ENCODE data around the gene CLCNKB. TPM values are rescaled to one million over a fixed set of nuclear protein-coding genes. Genes with fewer than 3 reads are reported as not detected.

CLCNKB gene
- total RNA-seq, 1 experiment from 2014 or later: 0.81 TPM

GRCh38 chr1:16063226-16063829 lies 19.7 kb downstream of the CLCNKB start:
- Histone ChIP-seq H3K27me3 (ENCODE audit: insufficient read depth, low read length) (no peaks in the 10 kb centered on the region), H3K27ac (ENCODE audit: low read depth, low read length) (no peak overlapping the region), H3K79me2 (ENCODE audit: insufficient read depth, low read length) (no peaks in the 10 kb centered on the region), H3K36me3 (ENCODE audit: control insufficient read depth in 1 of 2, insufficient read depth in 2 of 2, low read length in 2 of 2) (no peaks in the 10 kb centered on the region), H3K9me2 (ENCODE audit: insufficient read depth) (no peaks in the 10 kb centered on the region), H2AFZ (ENCODE audit: low read depth, low read length, poor library complexity, severe bottlenecking) (no peak overlapping the region), H4K20me1 (ENCODE audit: insufficient read depth) (no peaks in the 10 kb centered on the region), H3K9me3 (ENCODE audit: control insufficient read depth in 1 of 2, insufficient read depth in 1 of 2, low read depth in 1 of 2, low read length in 2 of 2) (no peaks in the 10 kb centered on the region), H3K4me3 (replicated peaks in 1 of 2; ENCODE audit: low read depth in 1 of 2, low read length in 2 of 2) (no peak overlapping the region), H3K4me2 (ENCODE audit: low read length) (no peak overlapping the region), H3K4me1 (ENCODE audit: control insufficient read depth in 1 of 2, insufficient read depth in 2 of 2, low read length in 2 of 2) (peaks cover 5 to 9% of the 10 kb centered on the region in 2 experiments; a peak in 3 of 4 replicates), H3K9ac (ENCODE audit: low read length) (no peak overlapping the region)
- BruUV-seq (replicated peaks): no TSS peak
- intact Hi-C loops (cut with micrococcal nuclease): no loop called here
- TF ChIP-seq CBX3 (IDR thresholded peaks at IDR 0.05; ENCODE audit: low read depth): no peak
- TF ChIP-seq TCF7L2 (IDR thresholded peaks at IDR 0.05; ENCODE audit: borderline replicate concordance, extremely low read depth, insufficient read depth, insufficient read length): no peak
- no peak for TF ChIP-seq EGR1 (IDR thresholded peaks at IDR 0.05; ENCODE audit: low read depth)
- TF ChIP-seq ZFX (IDR thresholded peaks at IDR 0.05): no peak
- no peak for TF ChIP-seq POLR2A (IDR thresholded peaks at IDR 0.05; ENCODE audit: borderline replicate concordance, extremely low read depth, insufficient read depth, insufficient read length)
- TF ChIP-seq, protein P1, sequence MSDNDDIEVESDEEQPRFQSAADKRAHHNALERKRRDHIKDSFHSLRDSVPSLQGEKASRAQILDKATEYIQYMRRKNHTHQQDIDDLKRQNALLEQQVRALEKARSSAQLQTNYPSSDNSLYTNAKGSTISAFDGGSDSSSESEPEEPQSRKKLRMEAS (IDR thresholded peaks at IDR 0.05): no peak
- TF ChIP-seq SRF (IDR thresholded peaks at IDR 0.05; ENCODE audit: low read depth): no peak
- TF ChIP-seq ELF1 (IDR thresholded peaks at IDR 0.05; ENCODE audit: borderline replicate concordance, low read depth): no peak
- TF ChIP-seq SIN3A (IDR thresholded peaks at IDR 0.05; ENCODE audit: low read depth): no peak
- TF ChIP-seq, protein P2, sequence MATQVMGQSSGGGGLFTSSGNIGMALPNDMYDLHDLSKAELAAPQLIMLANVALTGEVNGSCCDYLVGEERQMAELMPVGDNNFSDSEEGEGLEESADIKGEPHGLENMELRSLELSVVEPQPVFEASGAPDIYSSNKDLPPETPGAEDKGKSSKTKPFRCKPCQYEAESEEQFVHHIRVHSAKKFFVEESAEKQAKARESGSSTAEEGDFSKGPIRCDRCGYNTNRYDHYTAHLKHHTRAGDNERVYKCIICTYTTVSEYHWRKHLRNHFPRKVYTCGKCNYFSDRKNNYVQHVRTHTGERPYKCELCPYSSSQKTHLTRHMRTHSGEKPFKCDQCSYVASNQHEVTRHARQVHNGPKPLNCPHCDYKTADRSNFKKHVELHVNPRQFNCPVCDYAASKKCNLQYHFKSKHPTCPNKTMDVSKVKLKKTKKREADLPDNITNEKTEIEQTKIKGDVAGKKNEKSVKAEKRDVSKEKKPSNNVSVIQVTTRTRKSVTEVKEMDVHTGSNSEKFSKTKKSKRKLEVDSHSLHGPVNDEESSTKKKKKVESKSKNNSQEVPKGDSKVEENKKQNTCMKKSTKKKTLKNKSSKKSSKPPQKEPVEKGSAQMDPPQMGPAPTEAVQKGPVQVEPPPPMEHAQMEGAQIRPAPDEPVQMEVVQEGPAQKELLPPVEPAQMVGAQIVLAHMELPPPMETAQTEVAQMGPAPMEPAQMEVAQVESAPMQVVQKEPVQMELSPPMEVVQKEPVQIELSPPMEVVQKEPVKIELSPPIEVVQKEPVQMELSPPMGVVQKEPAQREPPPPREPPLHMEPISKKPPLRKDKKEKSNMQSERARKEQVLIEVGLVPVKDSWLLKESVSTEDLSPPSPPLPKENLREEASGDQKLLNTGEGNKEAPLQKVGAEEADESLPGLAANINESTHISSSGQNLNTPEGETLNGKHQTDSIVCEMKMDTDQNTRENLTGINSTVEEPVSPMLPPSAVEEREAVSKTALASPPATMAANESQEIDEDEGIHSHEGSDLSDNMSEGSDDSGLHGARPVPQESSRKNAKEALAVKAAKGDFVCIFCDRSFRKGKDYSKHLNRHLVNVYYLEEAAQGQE (IDR thresholded peaks at IDR 0.05; ENCODE audit: low read depth): no peak
- no peak for TF ChIP-seq ATF3 (IDR thresholded peaks at IDR 0.05)
- TF ChIP-seq, protein P3, sequence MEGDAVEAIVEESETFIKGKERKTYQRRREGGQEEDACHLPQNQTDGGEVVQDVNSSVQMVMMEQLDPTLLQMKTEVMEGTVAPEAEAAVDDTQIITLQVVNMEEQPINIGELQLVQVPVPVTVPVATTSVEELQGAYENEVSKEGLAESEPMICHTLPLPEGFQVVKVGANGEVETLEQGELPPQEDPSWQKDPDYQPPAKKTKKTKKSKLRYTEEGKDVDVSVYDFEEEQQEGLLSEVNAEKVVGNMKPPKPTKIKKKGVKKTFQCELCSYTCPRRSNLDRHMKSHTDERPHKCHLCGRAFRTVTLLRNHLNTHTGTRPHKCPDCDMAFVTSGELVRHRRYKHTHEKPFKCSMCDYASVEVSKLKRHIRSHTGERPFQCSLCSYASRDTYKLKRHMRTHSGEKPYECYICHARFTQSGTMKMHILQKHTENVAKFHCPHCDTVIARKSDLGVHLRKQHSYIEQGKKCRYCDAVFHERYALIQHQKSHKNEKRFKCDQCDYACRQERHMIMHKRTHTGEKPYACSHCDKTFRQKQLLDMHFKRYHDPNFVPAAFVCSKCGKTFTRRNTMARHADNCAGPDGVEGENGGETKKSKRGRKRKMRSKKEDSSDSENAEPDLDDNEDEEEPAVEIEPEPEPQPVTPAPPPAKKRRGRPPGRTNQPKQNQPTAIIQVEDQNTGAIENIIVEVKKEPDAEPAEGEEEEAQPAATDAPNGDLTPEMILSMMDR (IDR thresholded peaks at IDR 0.05 in 2 of 3, conservative IDR thresholded peaks at IDR 0.05 in 1 of 3; ENCODE audit: borderline replicate concordance in 1 of 3, insufficient read depth in 1 of 3, low read depth in 2 of 3, low read length in 2 of 3): no peak
- ATAC-seq: no peak
- ChIA-PET POLR2A (no interaction called here), RAD21 (ENCODE audit: low non-redundant PET in 1 of 2, low total read pairs in 2 of 2, uncharacterized antibody in 2 of 2, unreplicated experiment in 2 of 2) (no interaction called here), CTCF (interaction anchor here (1.7 kb wide), 1 partner anchor 10 kb away, joined by 5 read pairs; the partner anchor contains the start of gene FAM131C)
- DNase-seq (ENCODE audit: low read depth, low spot score): no peak

Data from HCT116 (cell line).